ENCODE data around the gene OR52N1.

OR52N1 gene

GRCh38 chr11:5831196-5831829 lies 40.2 kb upstream of the OR52N1 start:
- no peak overlapping the region for H3K4me3 ChIP-seq (ENCODE audit: low read length)
- DNase-seq: peak; percentile 23
- H3F3A ChIP-seq (ENCODE audit: insufficient read depth, low read length): no peaks in the 10 kb centered on the region
- H3K27me3 ChIP-seq (replicated peaks; ENCODE audit: insufficient read depth, low read length): no peaks in the 10 kb centered on the region
- no peak overlapping the region for H3K27ac ChIP-seq (ENCODE audit: low read length)
- H3K4me2 ChIP-seq (ENCODE audit: low read depth, low read length): no peak overlapping the region
- peaks cover 10% of the 10 kb centered on the region; the same call in 1 of the 2 replicates for H3K4me1 ChIP-seq (ENCODE audit: low read length)
- H3K36me3 ChIP-seq (replicated peaks; ENCODE audit: insufficient read depth, low read length): 0 out of 2 replicates have a peak, but pooled peaks cover 3% of the 10 kb centered on the region
- no peaks in the 10 kb centered on the region for H3K79me2 ChIP-seq (ENCODE audit: low read length)
- no peaks in the 10 kb centered on the region for H3K9me2 ChIP-seq (replicated peaks; ENCODE audit: insufficient read depth, low read length)
- H2AFZ ChIP-seq (ENCODE audit: low read length): no peak overlapping the region
- no peak overlapping the region for H3K9ac ChIP-seq (ENCODE audit: low read length)
- no peaks in the 10 kb centered on the region for H4K20me1 ChIP-seq (ENCODE audit: insufficient read depth, low read length)
- no peaks in the 10 kb centered on the region for H3K9me3 ChIP-seq (replicated peaks; ENCODE audit: insufficient read depth, low read length)
- TF ChIP-seq, protein P1, sequence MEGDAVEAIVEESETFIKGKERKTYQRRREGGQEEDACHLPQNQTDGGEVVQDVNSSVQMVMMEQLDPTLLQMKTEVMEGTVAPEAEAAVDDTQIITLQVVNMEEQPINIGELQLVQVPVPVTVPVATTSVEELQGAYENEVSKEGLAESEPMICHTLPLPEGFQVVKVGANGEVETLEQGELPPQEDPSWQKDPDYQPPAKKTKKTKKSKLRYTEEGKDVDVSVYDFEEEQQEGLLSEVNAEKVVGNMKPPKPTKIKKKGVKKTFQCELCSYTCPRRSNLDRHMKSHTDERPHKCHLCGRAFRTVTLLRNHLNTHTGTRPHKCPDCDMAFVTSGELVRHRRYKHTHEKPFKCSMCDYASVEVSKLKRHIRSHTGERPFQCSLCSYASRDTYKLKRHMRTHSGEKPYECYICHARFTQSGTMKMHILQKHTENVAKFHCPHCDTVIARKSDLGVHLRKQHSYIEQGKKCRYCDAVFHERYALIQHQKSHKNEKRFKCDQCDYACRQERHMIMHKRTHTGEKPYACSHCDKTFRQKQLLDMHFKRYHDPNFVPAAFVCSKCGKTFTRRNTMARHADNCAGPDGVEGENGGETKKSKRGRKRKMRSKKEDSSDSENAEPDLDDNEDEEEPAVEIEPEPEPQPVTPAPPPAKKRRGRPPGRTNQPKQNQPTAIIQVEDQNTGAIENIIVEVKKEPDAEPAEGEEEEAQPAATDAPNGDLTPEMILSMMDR (IDR thresholded peaks at IDR 0.05; ENCODE audit: low read length): no peak
- no peak for TF ChIP-seq EZH2 (optimal IDR thresholded peaks at IDR 0.05; ENCODE audit: low read depth, low read length)
- no peak for TF ChIP-seq EZH2phosphoT487 (IDR thresholded peaks at IDR 0.05; ENCODE audit: low read length)

GRCh38 chr11:5818245-5818886 lies 27.3 kb upstream of the OR52N1 start:
- H2AFZ ChIP-seq (ENCODE audit: low read length): peak overlapping the region; percentile 37
- H3K4me3 ChIP-seq (ENCODE audit: low read length): peak overlapping the region; percentile 34
- no peaks in the 10 kb centered on the region for H3K9me2 ChIP-seq (replicated peaks; ENCODE audit: insufficient read depth, low read length)
- H3K27ac ChIP-seq (ENCODE audit: low read length): no peak overlapping the region
- H3K79me2 ChIP-seq (ENCODE audit: low read length): no peaks in the 10 kb centered on the region
- peak overlapping the region; percentile 80 for H3K4me2 ChIP-seq (ENCODE audit: low read depth, low read length)
- H3K9ac ChIP-seq (ENCODE audit: low read length): no peak overlapping the region; the same call in 1 of the 2 replicates
- no peaks in the 10 kb centered on the region for H3K36me3 ChIP-seq (replicated peaks; ENCODE audit: insufficient read depth, low read length)
- H3K9me3 ChIP-seq (replicated peaks; ENCODE audit: insufficient read depth, low read length): no peaks in the 10 kb centered on the region
- H3K4me1 ChIP-seq (ENCODE audit: low read length): no peaks in the 10 kb centered on the region
- DNase-seq: peak; percentile 37
- H4K20me1 ChIP-seq (ENCODE audit: insufficient read depth, low read length): no peaks in the 10 kb centered on the region
- no peaks in the 10 kb centered on the region for H3F3A ChIP-seq (ENCODE audit: insufficient read depth, low read length)
- no peaks in the 10 kb centered on the region for H3K27me3 ChIP-seq (replicated peaks; ENCODE audit: insufficient read depth, low read length)
- no peak for TF ChIP-seq EZH2phosphoT487 (IDR thresholded peaks at IDR 0.05; ENCODE audit: low read length)
- TF ChIP-seq, protein P1 (IDR thresholded peaks at IDR 0.05; ENCODE audit: low read length): no peak
- no peak for TF ChIP-seq EZH2 (optimal IDR thresholded peaks at IDR 0.05; ENCODE audit: low read depth, low read length)

GRCh38 chr11:5815534-5815933 lies 24.5 kb upstream of the OR52N1 start:
- Histone ChIP-seq H3K4me2 (ENCODE audit: low read depth, low read length) (no peak overlapping the region), H4K20me1 (ENCODE audit: insufficient read depth, low read length) (no peaks in the 10 kb centered on the region), H3K4me1 (ENCODE audit: low read length) (no peaks in the 10 kb centered on the region), H3F3A (ENCODE audit: insufficient read depth, low read length) (no peaks in the 10 kb centered on the region), H3K9ac (ENCODE audit: low read length) (no peak overlapping the region), H3K79me2 (ENCODE audit: low read length) (no peaks in the 10 kb centered on the region), H3K9me3 (replicated peaks; ENCODE audit: insufficient read depth, low read length) (no peaks in the 10 kb centered on the region), H3K27ac (ENCODE audit: low read length) (no peak overlapping the region), H2AFZ (ENCODE audit: low read length) (no peak overlapping the region), H3K9me2 (replicated peaks; ENCODE audit: insufficient read depth, low read length) (no peaks in the 10 kb centered on the region), H3K36me3 (replicated peaks; ENCODE audit: insufficient read depth, low read length) (no peaks in the 10 kb centered on the region), H3K4me3 (ENCODE audit: low read length) (no peak overlapping the region), H3K27me3 (replicated peaks; ENCODE audit: insufficient read depth, low read length) (no peaks in the 10 kb centered on the region)
- TF ChIP-seq EZH2 (optimal IDR thresholded peaks at IDR 0.05; ENCODE audit: low read depth, low read length) (no peak), EZH2phosphoT487 (IDR thresholded peaks at IDR 0.05; ENCODE audit: low read length) (no peak)
- TF ChIP-seq, protein P1 (IDR thresholded peaks at IDR 0.05; ENCODE audit: low read length): no peak
- no peak for DNase-seq
